ENCODE results near the gene ARID1A.

The ARID1A gene

DNA sequence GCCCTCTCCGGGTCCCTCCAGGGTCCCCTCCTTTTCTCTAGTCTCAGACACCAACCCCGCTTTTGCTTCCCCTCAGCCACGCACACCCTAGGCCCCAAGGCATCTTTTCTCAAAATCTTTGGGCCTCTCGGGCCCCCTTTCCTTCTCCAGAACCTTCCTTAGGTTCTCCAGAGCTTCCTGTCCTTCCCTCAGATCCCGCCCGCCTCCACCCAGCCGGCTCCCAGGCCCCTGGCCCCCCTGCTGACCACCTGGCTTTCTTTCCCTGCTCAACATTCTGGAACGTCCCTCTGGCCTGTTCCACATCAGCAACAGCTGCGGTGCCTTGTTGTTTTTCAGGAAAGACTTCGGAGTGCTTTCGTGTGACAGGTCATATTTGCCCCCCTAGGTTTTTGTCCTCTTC, 131.8 kb downstream of the ARID1A start:
- no peak for DNase-seq (ENCODE audit: low read depth in 3 of 3)

DNA sequence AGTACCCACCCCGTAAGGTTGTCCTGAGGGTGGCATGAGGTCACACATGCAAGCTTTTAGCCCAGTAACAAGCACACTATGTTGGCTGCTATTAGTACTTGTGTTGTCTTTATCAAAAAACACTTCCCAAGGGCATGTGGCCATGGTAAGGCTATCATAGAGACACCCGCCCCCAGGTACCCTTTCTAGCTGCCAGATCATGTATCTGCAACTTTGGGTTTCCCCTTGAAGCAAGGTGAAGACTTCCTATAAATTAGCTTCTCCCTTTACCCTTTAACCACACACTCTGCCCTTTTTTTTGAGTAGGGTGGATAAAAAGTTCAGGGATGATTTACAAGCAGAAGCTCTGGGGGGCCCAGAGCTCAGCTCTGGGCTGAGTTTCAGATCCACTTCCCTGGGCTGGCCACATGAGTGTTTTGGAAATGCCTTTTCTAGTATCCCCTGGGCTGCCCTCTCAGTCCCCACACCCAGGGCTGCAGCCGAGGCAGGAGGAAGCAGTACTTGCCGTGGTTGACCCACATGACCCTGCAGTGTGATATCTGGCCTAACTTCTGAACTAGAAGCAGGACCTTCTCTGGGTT, 132.7 kb downstream of the ARID1A start:
- no peak for DNase-seq (ENCODE audit: low read depth in 3 of 3)

DNA sequence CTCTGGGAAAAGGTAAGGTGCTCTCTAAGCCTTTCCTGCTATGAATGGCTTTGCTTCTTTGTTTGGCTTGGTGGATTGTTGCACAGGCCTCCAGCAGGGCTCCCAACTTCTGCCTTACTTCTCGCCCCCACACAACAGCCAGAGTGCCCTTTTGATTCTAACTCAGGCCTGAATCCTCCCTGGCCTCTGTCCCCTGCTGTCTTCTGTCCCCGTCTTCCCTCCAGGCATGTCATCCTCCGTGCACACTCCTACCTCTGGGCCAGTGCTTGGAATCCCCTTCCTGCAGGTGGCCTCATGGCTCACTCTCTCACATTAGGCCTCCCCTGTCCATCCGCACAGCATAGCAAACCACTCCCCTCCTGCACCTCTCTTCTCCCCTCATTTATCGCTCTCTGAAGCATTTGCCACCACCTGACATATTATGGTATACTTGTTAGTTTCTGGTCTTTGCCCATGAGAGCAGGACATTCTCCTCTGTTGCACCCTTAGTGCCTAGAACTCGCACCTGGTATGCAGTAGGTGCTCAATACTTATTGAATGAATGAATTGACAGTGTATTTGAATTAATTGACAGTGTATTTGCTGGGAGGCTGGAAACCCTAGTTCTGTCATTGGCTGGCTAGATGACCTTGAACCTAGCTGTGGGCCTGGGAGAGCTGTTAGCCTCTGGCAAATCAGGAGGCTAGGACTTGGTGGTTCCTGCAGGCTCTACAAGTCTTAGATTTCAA, 133.5 kb downstream of the ARID1A start:
- DNase-seq (ENCODE audit: low read depth in 3 of 3): no peak

- no peak for DNase-seq (ENCODE audit: low read depth in 3 of 3)
Measured at GRCh38 chr1:26831059-26831458, 135.2 kb downstream of the ARID1A start.
